Liver (tissue), 9 donors: Measurements from ENCODE around the gene PPM1N. TPM values are rescaled to one million over a fixed set of nuclear protein-coding genes. Genes with fewer than 3 reads are reported as not detected.

ENCODE experiments used
- DNase-seq: peaks from one replicate; pipeline ENCODE4 v3.0.0-alpha.2; 2017; ENCODE audit warnings: low spot score
- H3K27ac ChIP-seq, 2 donors: one replicate each; pipeline ENCODE4 v1.7.0; 2013; ENCODE audit warnings: inconsistent platforms in 2 of 2, low read length in 2 of 2, control low read depth in 1 of 2, low read depth in 1 of 2, mild to moderate bottlenecking in 1 of 2
- H3K27me3 ChIP-seq, 4 donors: one replicate each; pipeline versions ENCODE4 v1.6.1 to v1.7.0; 2013; ENCODE audit warnings: low read length in 3 of 4, inconsistent platforms in 1 of 4, mild to moderate bottlenecking in 1 of 4, moderate library complexity in 1 of 4; ENCODE audit not compliant: control insufficient read depth in 4 of 4, insufficient read depth in 4 of 4
- H3K36me3 ChIP-seq, 4 donors: one replicate each; pipeline versions ENCODE4 v1.6.1 to v1.7.0; 2013; ENCODE audit warnings: low read length in 3 of 4, mild to moderate bottlenecking in 3 of 4, low read depth in 1 of 4, moderate library complexity in 1 of 4; ENCODE audit not compliant: control insufficient read depth in 4 of 4, insufficient read depth in 3 of 4
- H3K4me1 ChIP-seq, 4 donors: one replicate each; pipeline versions ENCODE4 v1.6.1 to v1.7.0; 2013; ENCODE audit warnings: low read length in 3 of 4, mild to moderate bottlenecking in 3 of 4, moderate library complexity in 1 of 4; ENCODE audit not compliant: control insufficient read depth in 4 of 4, insufficient read depth in 4 of 4
- H3K4me3 ChIP-seq, 3 donors: one replicate each; pipeline versions ENCODE4 v1.6.1 to v1.7.0; 2013; ENCODE audit warnings: low read length in 3 of 3, control low read depth in 1 of 3, low read depth in 1 of 3, mild to moderate bottlenecking in 1 of 3
- H3K9ac ChIP-seq, 2 donors: one replicate each; pipeline ENCODE4 v1.7.0; 2013; ENCODE audit warnings: low read length in 2 of 2, mild to moderate bottlenecking in 2 of 2, moderate library complexity in 2 of 2, control low read depth in 1 of 2, low read depth in 1 of 2
- H3K9me3 ChIP-seq, 4 donors: one replicate each; pipeline versions ENCODE4 v1.6.1 to v1.7.0; 2013; ENCODE audit warnings: low read length in 3 of 4; ENCODE audit not compliant: control insufficient read depth in 4 of 4
- ATF3 ChIP-seq: IDR thresholded peaks from 2 replicates; pipeline ENCODE4 v1.6.1; 2016; ENCODE audit warnings: antibody characterized with exemption
- CTCF ChIP-seq: fragments of 150-350 bp; IDR thresholded peaks from 2 replicates; pipeline ENCODE4 v1.5.1; 2017; ENCODE audit warnings: improper control_type of control experiment, low read depth, low read length; ENCODE audit not compliant: missing input control
- EGR1 ChIP-seq, 2 donors: IDR thresholded peaks; 2 replicates each; pipeline ENCODE4 v1.6.1; 2016 to 2018; ENCODE audit warnings: antibody characterized with exemption in 2 of 2, low read depth in 2 of 2
- FOXA1 ChIP-seq: IDR thresholded peaks from 2 replicates; pipeline ENCODE4 v1.6.1; 2016; ENCODE audit warnings: antibody characterized with exemption
- FOXA2 ChIP-seq: IDR thresholded peaks from 2 replicates; pipeline ENCODE4 v1.6.1; 2016; ENCODE audit warnings: antibody characterized with exemption
- GABPA ChIP-seq, 2 donors: IDR thresholded peaks in 1 of 2; conservative IDR thresholded peaks in 1 of 2; 2 replicates each; pipeline ENCODE4 v1.6.1; 2016; ENCODE audit warnings: antibody characterized with exemption in 2 of 2, mild to moderate bottlenecking in 1 of 2, moderate library complexity in 1 of 2
- HNF4A ChIP-seq, 2 donors: conservative IDR thresholded peaks; 2 replicates each; pipeline ENCODE4 v1.6.1; 2016; ENCODE audit warnings: antibody characterized with exemption in 2 of 2, mild to moderate bottlenecking in 2 of 2
- HNF4G ChIP-seq: IDR thresholded peaks from 2 replicates; pipeline ENCODE4 v1.6.1; 2016; ENCODE audit warnings: antibody characterized with exemption
- JUND ChIP-seq, 2 donors: IDR thresholded peaks; 2 replicates each; pipeline ENCODE4 v1.6.1; 2016; ENCODE audit warnings: antibody characterized with exemption in 2 of 2
- MAX ChIP-seq: IDR thresholded peaks from 2 replicates; pipeline ENCODE4 v1.6.1; 2016; ENCODE audit warnings: antibody characterized with exemption
- NR2F2 ChIP-seq: IDR thresholded peaks from 2 replicates; pipeline ENCODE4 v1.6.1; 2016; ENCODE audit warnings: antibody characterized with exemption
- RAD21 ChIP-seq, 2 donors: IDR thresholded peaks; 2 replicates each; pipeline ENCODE4 v1.6.1; 2016; ENCODE audit warnings: antibody characterized with exemption in 2 of 2, mild to moderate bottlenecking in 2 of 2
- REST ChIP-seq: IDR thresholded peaks from 2 replicates; pipeline ENCODE4 v1.6.1; 2016; ENCODE audit warnings: antibody characterized with exemption, mild to moderate bottlenecking
- RXRA ChIP-seq, 2 donors: IDR thresholded peaks; 2 replicates each; pipeline ENCODE4 v1.6.1; 2017 to 2018; ENCODE audit warnings: antibody characterized with exemption in 2 of 2, mild to moderate bottlenecking in 1 of 2
- SP1 ChIP-seq: IDR thresholded peaks from 2 replicates; pipeline ENCODE4 v1.6.1; 2018; ENCODE audit warnings: antibody characterized with exemption, mild to moderate bottlenecking
- TAF1 ChIP-seq: conservative IDR thresholded peaks from 2 replicates; pipeline ENCODE4 v1.6.1; 2016; ENCODE audit warnings: antibody characterized with exemption, mild to moderate bottlenecking
- YY1 ChIP-seq: IDR thresholded peaks from 2 replicates; pipeline ENCODE4 v1.6.1; 2016; ENCODE audit warnings: antibody characterized with exemption, mild to moderate bottlenecking
- WGBS: extraction: QIAGEN DNeasy Blood & Tissue Kit; methylation state at CpG from one replicate; pipeline ENCODE4 v1.1.7; 2013; 5-methylcytosine and 5-hydroxymethylcytosine counted together
- polyA plus RNA-seq, 2 donors: library from polyadenylated mRNA; stranded (reverse) in 1 of 2; unstranded in 1 of 2; fragments of 200-250 nt in 1 of 2; fragments of >200 nt in 1 of 2; fragmentation: Nextera tagmentation in 1 of 2; extraction: Ambion mirVana in 1 of 2; gene quantifications; one replicate each; pipeline versions ENCODE4 v1.2.1 to v1.2.3, GENCODE V29; 2013 to 2015
- total RNA-seq, 2 donors: library from RNA; depleted of rRNA; stranded (reverse); fragments of >200 nt; gene quantifications; one replicate each; pipeline ENCODE4 v1.2.3, GENCODE V29; 2014
- donor health status: healthy.
- donor health status: healthy.
- donor health status: healthy.
- donor health status: healthy.
- donor health status: healthy.

The PPM1N gene
- total and polyA plus RNA-seq, 4 donors: 0.17 to 1.5 (median 0.47) TPM

GRCh38 chr19:45547965-45548609 is 49.8 kb downstream of the PPM1N start:
- no peaks in the 10 kb centered on the region for H3K27me3 ChIP-seq
- no peaks in the 10 kb centered on the region for H3K9me3 ChIP-seq
- peaks cover 0 to 6% (median 2%) of the 10 kb centered on the region in 4 donors for H3K36me3 ChIP-seq
- TF ChIP-seq HNF4A (conservative IDR thresholded peaks at IDR 0.05): no peak
- TF ChIP-seq REST: no peak
- TF ChIP-seq RAD21 (IDR thresholded peaks at IDR 0.05): no peak
- no peak for TF ChIP-seq FOXA1
- TF ChIP-seq MAX: no peak
- no peak for TF ChIP-seq HNF4G
- TF ChIP-seq EGR1 (IDR thresholded peaks at IDR 0.05; ENCODE audit: low read depth in 2 of 2): no peak
- no peak for TF ChIP-seq JUND (IDR thresholded peaks at IDR 0.05)
- no peak for TF ChIP-seq FOXA2
- TF ChIP-seq YY1: no peak
- no peak for TF ChIP-seq GABPA (IDR thresholded peaks at IDR 0.05 in 1 of 2, conservative IDR thresholded peaks at IDR 0.05 in 1 of 2)
- no peak for TF ChIP-seq RXRA (IDR thresholded peaks at IDR 0.05)
- TF ChIP-seq NR2F2: no peak
- no peak for TF ChIP-seq TAF1
- TF ChIP-seq ATF3: no peak
- TF ChIP-seq CTCF: no peak
- TF ChIP-seq SP1: no peak
- H3K4me3 ChIP-seq: no peak overlapping the region
- no peak overlapping the region for H3K27ac ChIP-seq
- no peak overlapping the region for H3K9ac ChIP-seq
- WGBS: 96% methylated on average over 9 of the region's 9 CpGs
- no peak for DNase-seq
- no peaks in the 10 kb centered on the region for H3K4me1 ChIP-seq

Other genes with a start within 250 kb of the PPM1N start
- gene MARK4, start 247.2 kb upstream of the PPM1N start, total RNA-seq: 1 to 10 TPM; 3.5 to 8.6 TPM
- gene MARK4, start 247.2 kb upstream of the PPM1N start, polyA plus RNA-seq: 10 to 100 TPM in 1 of 2 donors, 1 to 10 TPM in 1; 3.5 to 11.1 TPM
- under 1 TPM; 0.17 to 0.37 TPM for gene CKM, start 175.6 kb upstream of the PPM1N start, total RNA-seq
- under 1 TPM in 1 of 2 donors, not detected in 1; 0.05 TPM for gene CKM, start 175.6 kb upstream of the PPM1N start, polyA plus RNA-seq
- 1 to 10 TPM in 1 of 2 donors, under 1 TPM in 1; 0.08 to 1.3 TPM for gene KLC3, start 157.7 kb upstream of the PPM1N start, total RNA-seq
- gene KLC3, start 157.7 kb upstream of the PPM1N start, polyA plus RNA-seq: under 1 TPM in 1 of 2 donors, not detected in 1; 0.08 TPM
- 1 to 10 TPM; 8.3 to 8.7 TPM for gene ERCC2, start 127.9 kb upstream of the PPM1N start, total RNA-seq
- 1 to 10 TPM; 3.3 to 8.2 TPM for gene ERCC2, start 127.9 kb upstream of the PPM1N start, polyA plus RNA-seq
- gene PPP1R13L, start 93.4 kb upstream of the PPM1N start, total RNA-seq: 1 to 10 TPM in 1 of 2 donors, under 1 TPM in 1; 0.51 to 6.5 TPM
- 1 to 10 TPM; 3.3 to 7.7 TPM for gene PPP1R13L, start 93.4 kb upstream of the PPM1N start, polyA plus RNA-seq
- gene POLR1G, start 91.8 kb upstream of the PPM1N start, total RNA-seq: 1 to 10 TPM; 1.9 TPM
- gene POLR1G, start 91.8 kb upstream of the PPM1N start, polyA plus RNA-seq: 1 to 10 TPM; 1.1 to 2.4 TPM
- gene ERCC1, start 74.5 kb upstream of the PPM1N start, total RNA-seq: 10 to 100 TPM; 19.3 to 24.7 TPM
- gene ERCC1, start 74.5 kb upstream of the PPM1N start, polyA plus RNA-seq: 10 to 100 TPM; 19.2 to 28.7 TPM
- 1 to 10 TPM in 1 of 2 donors, under 1 TPM in 1; 0.28 to 1.3 TPM for gene FOSB, start 30.4 kb upstream of the PPM1N start, total RNA-seq
- gene FOSB, start 30.4 kb upstream of the PPM1N start, polyA plus RNA-seq: under 1 TPM; 0.18 to 0.51 TPM
- gene RTN2, start 1.4 kb upstream of the PPM1N start, total RNA-seq: 1 to 10 TPM; 1.0 to 1.6 TPM
- gene RTN2, start 1.4 kb upstream of the PPM1N start, polyA plus RNA-seq: 1 to 10 TPM; 1.3 to 3.5 TPM
- 10 to 100 TPM; 20.2 to 29.1 TPM for gene VASP, start 9.0 kb downstream of the PPM1N start, total RNA-seq
- gene VASP, start 9.0 kb downstream of the PPM1N start, polyA plus RNA-seq: 10 to 100 TPM in 1 of 2 donors, 1 to 10 TPM in 1; 7.3 to 25.3 TPM
- gene OPA3, start 86.4 kb downstream of the PPM1N start, total RNA-seq: 1 to 10 TPM; 3.8 to 6.7 TPM
- 1 to 10 TPM; 5.8 to 9.4 TPM for gene OPA3, start 86.4 kb downstream of the PPM1N start, polyA plus RNA-seq
- gene GPR4, start 103.8 kb downstream of the PPM1N start, total RNA-seq: under 1 TPM; 0.37 to 0.84 TPM
- gene GPR4, start 103.8 kb downstream of the PPM1N start, polyA plus RNA-seq: 1 to 10 TPM; 1.1 to 1.9 TPM
- gene EML2, start 141.0 kb downstream of the PPM1N start, total RNA-seq: 1 to 10 TPM; 8.5 to 9.5 TPM
- 10 to 100 TPM in 1 of 2 donors, 1 to 10 TPM in 1; 1.1 to 10.4 TPM for gene EML2, start 141.0 kb downstream of the PPM1N start, polyA plus RNA-seq
- gene GIPR, start 169.8 kb downstream of the PPM1N start, total RNA-seq: under 1 TPM; 0.05 to 0.50 TPM
- gene GIPR, start 169.8 kb downstream of the PPM1N start, polyA plus RNA-seq: under 1 TPM; 0.06 to 0.08 TPM
- 10 to 100 TPM; 38.6 to 71.9 TPM for gene SNRPD2, start 193.5 kb downstream of the PPM1N start, total RNA-seq
- 100 to 1,000 TPM; 109 to 175 TPM for gene SNRPD2, start 193.5 kb downstream of the PPM1N start, polyA plus RNA-seq
- gene QPCTL, start 194.2 kb downstream of the PPM1N start, total RNA-seq: 1 to 10 TPM; 3.7 to 6.1 TPM
- gene QPCTL, start 194.2 kb downstream of the PPM1N start, polyA plus RNA-seq: 1 to 10 TPM; 2.9 to 4.5 TPM
- gene FBXO46, start 232.5 kb downstream of the PPM1N start, total RNA-seq: 1 to 10 TPM; 2.9 to 4.2 TPM
- gene FBXO46, start 232.5 kb downstream of the PPM1N start, polyA plus RNA-seq: 1 to 10 TPM; 1.2 to 4.5 TPM
- not detected for gene MEIOSIN, start 235.0 kb downstream of the PPM1N start, total RNA-seq
- not detected for gene MEIOSIN, start 235.0 kb downstream of the PPM1N start, polyA plus RNA-seq